Colonic mucosa (tissue), 4 donors: ENCODE data around the gene KDM2A. TPM values are rescaled to one million over a fixed set of nuclear protein-coding genes. Genes with fewer than 3 reads are reported as not detected.
A peak's percentile ranks its signal among the peaks of the same experiment; 100 is the strongest.

Experiments used
- DNase-seq: peaks from one replicate; pipeline ENCODE4 v3.0.0-alpha.2; 2020
- H3K27ac ChIP-seq: fragments of 200-600 bp; one replicate; pipeline ENCODE4 v1.8.0; 2021
- H3K27me3 ChIP-seq: fragments of 200-600 bp; one replicate; pipeline ENCODE4 v1.8.0; 2021
- H3K36me3 ChIP-seq: fragments of 200-600 bp; one replicate; pipeline ENCODE4 v1.8.0; 2021
- H3K4me1 ChIP-seq: fragments of 200-600 bp; one replicate; pipeline ENCODE4 v1.8.0; 2021; ENCODE audit warnings: mild to moderate bottlenecking
- H3K4me3 ChIP-seq: fragments of 200-600 bp; one replicate; pipeline ENCODE4 v1.8.0; 2021
- H3K9ac ChIP-seq, 2 donors: one replicate each; pipeline ENCODE4 v1.7.0; 2013; ENCODE audit warnings: control low read depth in 2 of 2, low read depth in 2 of 2, low read length in 2 of 2
- H3K9me3 ChIP-seq: fragments of 200-600 bp; one replicate; pipeline ENCODE4 v1.8.0; 2021
- CTCF ChIP-seq: fragments of 200-600 bp; IDR thresholded peaks from one replicate; pipeline ENCODE4 v1.8.0; 2022; ENCODE audit warnings: antibody characterized with exemption, mild to moderate bottlenecking
- intact Hi-C: fragments of 100-400 bp; cut with DNase I; formaldehyde crosslinking; loops from one replicate; pipeline ENCODE4 v1.14.1; 2022
- total RNA-seq, 2 donors: library from RNA; stranded (reverse); fragmentation: NEBNext Ultra II Directional in 1 of 2; extraction: Animal tissue kit (Norgen Biotek cat#: 25700) in 1 of 2; gene quantifications; one replicate each; pipeline ENCODE4 v1.2.1, GENCODE V29; 2021
- donor health status: healthy.
- donor health status: DM: no; HTN: no; CAD: no.
- donor health status: DM: no; HTN: no; CAD: no.

The KDM2A gene
- total RNA-seq, 2 donors from 2014 or later = 63.3 to 80.6 TPM

GRCh38 chr11:67289651-67290479 is 170.8 kb downstream of the KDM2A start:
- TF ChIP-seq CTCF = no peak
- no peak for DNase-seq

GRCh38 chr11:67290801-67291200 is 171.7 kb downstream of the KDM2A start:
- no peaks in the 10 kb centered on the region for H3K27me3 ChIP-seq
- H3K4me1 ChIP-seq = peaks cover 15% of the 10 kb centered on the region
- intact Hi-C loops = no loop called here
- peak overlapping the region in 1 of 2 donors; percentile 81 for H3K9ac ChIP-seq
- no peak overlapping the region for H3K4me3 ChIP-seq
- peaks cover 2% of the 10 kb centered on the region for H3K36me3 ChIP-seq
- no peak for TF ChIP-seq CTCF
- H3K9me3 ChIP-seq = no peaks in the 10 kb centered on the region
- H3K27ac ChIP-seq = peak overlapping the region; percentile 71
- DNase-seq = no peak

More at GRCh38 chr11:67289651-67290479, 170.8 kb downstream of the KDM2A start:
- H3K9me3 ChIP-seq = no peaks in the 10 kb centered on the region
- intact Hi-C loops = no loop called here
- H3K4me3 ChIP-seq = peak overlapping the region; percentile 60
- H3K4me1 ChIP-seq = peaks cover 15% of the 10 kb centered on the region
- no peaks in the 10 kb centered on the region for H3K27me3 ChIP-seq
- H3K27ac ChIP-seq = peak overlapping the region; percentile 71
- peaks cover 10% of the 10 kb centered on the region for H3K36me3 ChIP-seq
- H3K9ac ChIP-seq = peak overlapping the region; percentile 81

- Histone ChIP-seq H3K4me1 (peaks cover 15% of the 10 kb centered on the region), H3K9ac (peak overlapping the region in 1 of 2 donors; percentile 2), H3K27me3 (no peaks in the 10 kb centered on the region), H3K36me3 (no peaks in the 10 kb centered on the region), H3K9me3 (no peaks in the 10 kb centered on the region), H3K27ac (no peak overlapping the region), H3K4me3 (no peak overlapping the region)
- intact Hi-C loops = no loop called here
- no peak for TF ChIP-seq CTCF
- DNase-seq = no peak
Measured at GRCh38 chr11:67291481-67292381, 172.7 kb downstream of the KDM2A start.

GRCh38 chr11:67292671-67293070 is 173.6 kb downstream of the KDM2A start:
- H3K27me3 ChIP-seq = no peaks in the 10 kb centered on the region
- no peak overlapping the region for H3K27ac ChIP-seq
- no peaks in the 10 kb centered on the region for H3K9me3 ChIP-seq
- H3K9ac ChIP-seq = no peak overlapping the region
- H3K4me1 ChIP-seq = peaks cover 12% of the 10 kb centered on the region
- no peaks in the 10 kb centered on the region for H3K36me3 ChIP-seq
- H3K4me3 ChIP-seq = no peak overlapping the region
- no peak for DNase-seq
- no peak for TF ChIP-seq CTCF
- intact Hi-C loops = no loop called here

GRCh38 chr11:67293090-67293489 is 174.0 kb downstream of the KDM2A start:
- Histone ChIP-seq H3K4me1 (peaks cover 8% of the 10 kb centered on the region), H3K27me3 (no peaks in the 10 kb centered on the region)

More at GRCh38 chr11:67293090-67293489, 174.0 kb downstream of the KDM2A start:
- no peak for DNase-seq
- no peak overlapping the region for H3K4me3 ChIP-seq
- intact Hi-C loops = no loop called here
- no peak for TF ChIP-seq CTCF
- H3K27ac ChIP-seq = no peak overlapping the region
- H3K9me3 ChIP-seq = no peaks in the 10 kb centered on the region
- H3K9ac ChIP-seq = no peak overlapping the region
- H3K36me3 ChIP-seq = no peaks in the 10 kb centered on the region
